Cardiac muscle cell (in vitro differentiated cells and primary cell): ENCODE data around the gene GSE1. TPM values are rescaled to one million over a fixed set of nuclear protein-coding genes. Genes with fewer than 3 reads are reported as not detected.

Experiments used
- DNase-seq, 2 donors: peaks; one replicate each; pipeline versions ENCODE4 v3.0.0 to v3.0.0-alpha.2; 2010 to 2017; ENCODE audit warnings: low read depth in 1 of 2, low spot score in 1 of 2
- H3K27ac ChIP-seq: fragments of 200-600 bp; sonication (generic); 2 replicates; pipeline ENCODE4 v1.5.1; 2016
- H3K27me3 ChIP-seq: fragments of 200-600 bp; sonication (generic); 2 replicates; pipeline ENCODE4 v1.6.0; 2016; ENCODE audit warnings: control low read depth
- H3K36me3 ChIP-seq: fragments of 200-600 bp; sonication (generic); 2 replicates; pipeline ENCODE4 v1.5.1; 2016; ENCODE audit warnings: control low read depth
- H3K4me1 ChIP-seq: fragments of 200-600 bp; sonication (generic); 2 replicates; pipeline ENCODE4 v1.8.1; 2017; ENCODE audit warnings: low read depth, mild to moderate bottlenecking, mixed run types
- H3K4me3 ChIP-seq: fragments of 200-600 bp; sonication (generic); 2 replicates; pipeline ENCODE4 v1.5.1; 2016; ENCODE audit warnings: mild to moderate bottlenecking
- H3K9me3 ChIP-seq: fragments of 200-600 bp; sonication (generic); 2 replicates; pipeline ENCODE4 v1.5.1; 2017; ENCODE audit warnings: low read depth, mild to moderate bottlenecking, control low read depth
- polyA plus RNA-seq: library from polyadenylated mRNA; unstranded; fragments of >200 nt; fragmentation: Nextera tagmentation; extraction: Ambion mirVana; gene quantifications from 2 replicates; pipeline ENCODE4 v1.2.1, GENCODE V29; 2016
- total RNA-seq: library from RNA; depleted of rRNA; stranded (reverse); fragments of >200 nt; gene quantifications from 2 replicates; pipeline ENCODE4 v1.2.3, GENCODE V29; 2016
- TF ChIP-seq, protein P1 (sequence below): IDR thresholded peaks from 2 replicates; pipeline ENCODE4 v1.5.1; 2012; ENCODE audit warnings: low read depth, mild to moderate bottlenecking, low read length

Gene GSE1
- total and polyA plus RNA-seq, 2 experiments from 2014 or later, result 48.8 to 174 TPM

DNA sequence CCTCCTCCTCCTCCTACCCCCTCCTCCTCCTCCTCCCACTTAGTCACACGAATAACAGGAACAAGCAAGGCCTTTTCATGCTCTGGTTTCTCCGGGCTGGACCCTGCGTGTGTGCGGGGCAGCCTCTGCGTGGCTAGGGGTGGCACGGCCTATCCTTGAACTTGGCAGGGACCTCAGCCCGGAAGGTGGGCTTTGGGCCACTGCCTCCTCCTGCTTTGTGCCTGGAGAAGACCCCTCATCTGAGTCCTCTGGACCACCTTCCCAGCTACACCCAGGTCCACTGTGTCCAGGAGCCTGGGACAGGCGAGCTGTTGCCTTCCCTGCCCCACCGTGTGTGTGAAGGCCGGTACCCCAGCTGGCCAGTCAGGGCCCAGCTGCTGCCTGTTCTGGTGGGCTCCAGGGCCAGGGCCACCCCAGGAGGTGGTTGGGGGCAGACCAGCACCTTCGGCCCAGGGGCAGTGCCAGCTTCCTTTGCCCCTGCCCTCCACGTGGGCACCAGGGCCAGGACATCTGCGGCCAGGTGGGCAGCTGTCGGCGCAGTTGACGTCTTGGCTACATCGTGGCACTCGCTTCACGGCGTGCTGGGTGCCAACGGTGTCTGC, 40.3 kb downstream of the GSE1 start:
- H3K36me3 ChIP-seq, result peaks cover 46% of the 10 kb centered on the region
- TF ChIP-seq, protein P1, sequence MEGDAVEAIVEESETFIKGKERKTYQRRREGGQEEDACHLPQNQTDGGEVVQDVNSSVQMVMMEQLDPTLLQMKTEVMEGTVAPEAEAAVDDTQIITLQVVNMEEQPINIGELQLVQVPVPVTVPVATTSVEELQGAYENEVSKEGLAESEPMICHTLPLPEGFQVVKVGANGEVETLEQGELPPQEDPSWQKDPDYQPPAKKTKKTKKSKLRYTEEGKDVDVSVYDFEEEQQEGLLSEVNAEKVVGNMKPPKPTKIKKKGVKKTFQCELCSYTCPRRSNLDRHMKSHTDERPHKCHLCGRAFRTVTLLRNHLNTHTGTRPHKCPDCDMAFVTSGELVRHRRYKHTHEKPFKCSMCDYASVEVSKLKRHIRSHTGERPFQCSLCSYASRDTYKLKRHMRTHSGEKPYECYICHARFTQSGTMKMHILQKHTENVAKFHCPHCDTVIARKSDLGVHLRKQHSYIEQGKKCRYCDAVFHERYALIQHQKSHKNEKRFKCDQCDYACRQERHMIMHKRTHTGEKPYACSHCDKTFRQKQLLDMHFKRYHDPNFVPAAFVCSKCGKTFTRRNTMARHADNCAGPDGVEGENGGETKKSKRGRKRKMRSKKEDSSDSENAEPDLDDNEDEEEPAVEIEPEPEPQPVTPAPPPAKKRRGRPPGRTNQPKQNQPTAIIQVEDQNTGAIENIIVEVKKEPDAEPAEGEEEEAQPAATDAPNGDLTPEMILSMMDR, result no peak
- H3K27ac ChIP-seq, result no peak overlapping the region
- H3K4me1 ChIP-seq, result no peaks in the 10 kb centered on the region
- H3K27me3 ChIP-seq, result no peaks in the 10 kb centered on the region
- H3K4me3 ChIP-seq, result no peak overlapping the region
- DNase-seq, result no peak
- no peaks in the 10 kb centered on the region for H3K9me3 ChIP-seq

DNA sequence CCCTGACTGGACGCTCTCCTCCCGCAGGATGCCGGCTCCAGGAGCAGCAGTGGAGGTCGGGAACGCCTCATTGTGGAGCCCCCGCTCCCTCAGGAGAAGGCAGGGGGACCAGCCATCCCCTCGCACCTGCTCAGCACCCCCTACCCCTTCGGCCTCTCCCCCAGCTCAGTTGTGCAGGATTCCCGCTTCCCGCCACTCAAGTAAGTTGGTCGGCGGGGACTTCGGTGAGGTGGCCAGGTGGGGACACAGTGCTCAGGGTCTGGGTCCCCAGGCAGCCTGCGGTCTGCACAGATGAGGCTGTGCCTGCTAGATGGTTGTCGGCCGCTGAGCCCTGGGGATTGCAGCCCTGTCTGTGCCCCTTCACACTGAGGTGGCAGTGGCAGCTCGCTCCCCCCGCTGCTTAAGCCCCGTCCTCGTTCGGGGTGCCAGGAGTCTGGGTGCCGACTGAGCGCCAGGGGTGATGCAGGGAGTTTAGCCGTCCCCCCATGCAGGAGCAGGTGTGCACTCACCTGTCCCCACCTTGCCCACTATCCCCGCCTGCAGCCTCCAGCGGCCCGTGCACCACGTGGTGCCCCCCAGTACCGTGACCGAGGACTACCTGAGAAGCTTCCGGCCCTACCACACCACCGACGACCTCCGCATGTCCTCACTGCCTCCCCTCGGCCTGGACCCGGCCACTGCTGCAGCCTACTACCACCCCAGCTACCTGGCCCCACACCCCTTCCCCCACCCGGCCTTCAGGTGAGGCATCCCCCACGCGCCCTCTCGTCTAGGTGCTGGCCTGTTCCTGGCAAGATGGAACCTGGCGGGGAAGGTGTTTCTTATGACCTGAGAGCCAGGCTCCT, 41.4 kb downstream of the GSE1 start:
- H3K27me3 ChIP-seq, result no peaks in the 10 kb centered on the region
- peaks cover 51% of the 10 kb centered on the region for H3K36me3 ChIP-seq
- DNase-seq, result no peak
- TF ChIP-seq, protein P1, result no peak
- H3K9me3 ChIP-seq, result no peaks in the 10 kb centered on the region
- H3K4me3 ChIP-seq, result no peak overlapping the region
- no peak overlapping the region for H3K27ac ChIP-seq
- peaks cover 8% of the 10 kb centered on the region for H3K4me1 ChIP-seq

DNA sequence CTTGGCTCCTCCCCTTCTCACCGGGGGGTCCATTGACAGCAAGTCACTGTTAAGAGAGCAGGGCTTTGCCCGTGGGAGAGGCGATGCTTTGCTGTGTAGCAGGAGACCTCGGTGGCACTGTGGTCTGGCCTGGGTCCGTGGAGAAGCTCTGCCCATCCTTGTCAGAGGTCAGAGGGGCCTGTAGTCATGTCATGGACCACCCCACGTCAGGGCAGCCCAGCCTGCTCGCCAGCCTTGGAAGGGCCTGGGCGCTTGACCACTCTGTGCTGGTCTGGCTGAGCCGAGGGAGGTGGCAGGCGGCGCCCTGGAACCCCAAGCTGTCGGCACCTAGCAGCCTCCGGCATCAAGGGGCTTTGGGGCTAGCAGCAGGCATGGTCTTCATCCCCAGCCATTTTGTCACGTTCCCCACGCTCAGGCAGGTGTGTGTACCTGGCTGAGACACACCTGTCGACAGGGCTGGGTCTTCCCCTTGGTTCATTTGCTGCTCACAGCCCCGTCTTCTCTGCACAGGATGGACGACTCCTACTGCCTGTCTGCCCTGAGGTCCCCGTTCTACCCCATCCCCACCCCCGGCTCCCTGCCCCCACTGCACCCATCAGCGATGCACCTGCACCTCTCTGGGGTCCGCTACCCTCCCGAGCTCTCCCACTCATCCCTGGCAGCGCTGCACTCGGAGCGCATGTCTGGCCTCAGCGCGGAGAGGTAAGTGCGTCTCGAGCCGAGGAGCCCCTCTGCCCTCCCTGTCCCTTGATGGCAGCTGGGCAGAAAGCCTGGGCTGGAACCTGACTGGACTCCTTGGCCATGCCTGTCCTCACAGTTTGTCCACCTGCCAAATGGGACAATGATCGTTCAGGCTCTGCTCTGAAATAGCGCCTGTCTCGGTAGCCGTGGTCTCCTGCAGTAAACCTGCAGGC, 42.4 kb downstream of the GSE1 start:
- H3K4me1 ChIP-seq, result peaks cover 15% of the 10 kb centered on the region
- no peaks in the 10 kb centered on the region for H3K27me3 ChIP-seq
- no peaks in the 10 kb centered on the region for H3K9me3 ChIP-seq
- H3K27ac ChIP-seq, result no peak overlapping the region
- H3K36me3 ChIP-seq, result peaks cover 49% of the 10 kb centered on the region
- no peak for DNase-seq
- TF ChIP-seq, protein P1, result no peak
- H3K4me3 ChIP-seq, result no peak overlapping the region

DNA sequence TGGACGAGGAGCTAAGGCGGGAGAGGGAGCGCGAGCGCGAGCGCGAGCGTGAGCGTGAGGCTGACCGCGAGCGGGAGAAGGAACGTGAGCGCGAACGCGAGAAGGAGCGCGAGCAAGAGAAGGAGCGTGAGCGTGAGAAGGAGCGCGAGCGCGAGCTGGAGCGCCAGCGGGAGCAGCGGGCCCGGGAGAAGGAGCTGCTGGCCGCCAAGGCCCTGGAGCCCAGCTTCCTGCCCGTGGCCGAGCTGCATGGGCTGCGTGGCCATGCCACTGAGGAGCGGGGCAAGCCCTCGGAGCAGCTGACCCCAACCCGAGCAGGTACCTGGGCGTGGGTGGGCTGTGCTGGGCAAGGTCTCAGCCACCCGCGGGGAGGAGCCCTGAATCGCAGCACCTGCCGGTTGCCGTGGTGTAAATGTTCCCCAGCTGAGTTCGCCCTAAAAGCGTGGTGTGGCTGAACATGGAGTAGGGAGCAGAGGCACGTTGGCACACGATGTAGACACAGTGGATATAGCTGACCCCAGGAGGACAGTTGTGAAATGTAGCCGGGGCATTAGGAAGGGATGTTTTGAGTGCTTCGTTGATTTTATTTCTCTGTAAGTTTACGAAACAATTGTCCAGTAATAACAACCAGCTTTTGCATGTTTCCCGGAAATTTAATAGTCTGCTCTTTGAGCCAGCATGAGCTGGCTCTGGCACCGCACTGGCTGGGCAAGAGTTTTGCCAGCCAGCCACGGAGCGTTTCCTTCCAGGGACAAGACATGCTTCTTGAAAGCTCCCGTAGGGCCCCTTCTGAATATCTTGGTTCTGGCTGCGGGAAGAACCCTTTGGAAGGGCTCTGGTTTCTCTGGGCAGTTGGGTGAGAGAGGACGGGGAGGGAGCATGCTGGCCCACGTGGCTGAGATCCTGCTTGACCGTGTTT, 43.5 kb downstream of the GSE1 start:
- no peaks in the 10 kb centered on the region for H3K9me3 ChIP-seq
- H3K27ac ChIP-seq, result no peak overlapping the region
- TF ChIP-seq, protein P1, result no peak
- H3K27me3 ChIP-seq, result no peaks in the 10 kb centered on the region
- H3K4me1 ChIP-seq, result peaks cover 15% of the 10 kb centered on the region
- no peak overlapping the region for H3K4me3 ChIP-seq
- peaks cover 54% of the 10 kb centered on the region for H3K36me3 ChIP-seq
- DNase-seq, result no peak
